K562 treated with DMSO at 1 percent for 48 hours (cell line): ENCODE data around the gene ICA1. TPM values are rescaled to one million over a fixed set of nuclear protein-coding genes. Genes with fewer than 3 reads are reported as not detected.

Source experiments
- total RNA-seq: library from RNA; unstranded; fragments of 300-600 nt; gene quantifications from 2 replicates; pipeline ENCODE4 v1.2.3, GENCODE V29; 2022; ENCODE audit warnings: low replicate concordance; ENCODE audit errors: extremely low read depth

The ICA1 gene
- not detected in 2 replicates for total RNA-seq

DNA sequence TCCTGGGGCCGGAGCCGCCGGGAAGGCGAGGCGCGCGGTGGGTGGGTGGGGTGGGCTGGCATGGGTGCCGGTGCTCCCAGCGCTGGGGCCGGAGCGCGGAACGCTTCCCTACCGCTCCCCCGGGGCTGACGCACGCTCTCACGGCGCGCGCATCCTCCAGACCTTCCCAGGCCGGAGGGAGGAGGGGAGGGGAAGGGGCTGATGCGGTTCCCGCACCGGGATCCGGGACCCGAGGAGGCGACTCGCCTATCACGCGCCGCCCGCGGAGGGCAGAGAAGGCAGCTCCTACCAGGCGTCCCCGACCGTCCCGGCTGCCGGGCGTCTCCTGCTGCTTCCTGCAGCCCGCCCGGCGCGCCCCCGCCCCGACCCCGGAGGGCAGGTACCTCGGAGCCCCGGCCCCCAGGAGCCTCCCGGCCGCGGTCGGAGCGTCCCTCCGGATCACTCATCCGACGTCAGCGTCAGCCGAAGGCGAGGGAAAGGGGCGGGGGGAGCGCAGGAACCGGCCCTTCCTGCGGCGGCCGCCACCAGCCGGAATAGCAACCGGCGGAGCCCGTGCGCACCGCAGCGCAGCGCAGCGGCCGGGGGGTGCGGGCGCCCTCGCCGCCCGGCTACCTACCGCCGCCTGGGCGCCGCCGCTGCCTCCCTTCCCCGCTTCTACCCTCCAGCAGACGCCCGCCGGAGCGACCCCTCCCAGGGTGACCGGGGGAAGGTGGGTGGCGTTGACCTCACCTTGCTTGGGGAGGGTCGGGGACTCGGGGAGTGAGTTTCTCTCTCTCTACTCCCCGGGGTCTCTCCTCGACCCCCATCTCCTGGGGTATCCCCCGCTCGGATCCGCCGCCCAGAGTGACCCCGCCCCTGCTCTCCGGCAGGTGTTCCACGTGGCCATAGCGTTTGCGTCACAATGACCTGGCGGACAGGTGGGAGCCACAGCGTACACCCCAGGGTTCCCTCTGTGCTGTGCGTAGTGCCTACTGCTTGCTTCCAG, at the start of gene ICA1:
ICA1 (minus strand) TSS at position 457 of the 985 bp plus-strand sequence. CDS start 26,241 bp downstream, outside the sequence.

Other genes starting within 250 kb of the ICA1 start
- not detected in 2 replicates for gene NXPH1, start 171.4 kb upstream of the ICA1 start, total RNA-seq